Activated CD4-positive, alpha-beta T cell treated with anti-CD3 and anti-CD28 coated beads for 1 hour (primary cell): ENCODE measurements around the gene CA4.
"Not testable (repeated sequence)": the region's sequence is repeated elsewhere in the genome, so short reads cannot be mapped to it uniquely, and the experiment has no call there.

ENCODE experiments used
- DNase-seq: peaks from one replicate; pipeline ENCODE4 v3.0.0-alpha.2; 2020

Gene CA4

GRCh38 chr17:60156746-60157145 is 7.0 kb downstream of the CA4 start:
- no peak for DNase-seq

- DNase-seq: no peak
Measured at GRCh38 chr17:60157487-60158040, 7.8 kb downstream of the CA4 start.

- DNase-seq: no peak
Measured at GRCh38 chr17:60158751-60159478, 9.1 kb downstream of the CA4 start.

GRCh38 chr17:60159479-60159866 is 9.7 kb downstream of the CA4 start:
- DNase-seq: no peak

GRCh38 chr17:60160829-60161501 is 11.2 kb downstream of the CA4 start:
- no peak for DNase-seq

GRCh38 chr17:60161598-60162330 is 12.0 kb downstream of the CA4 start:
- DNase-seq: no peak

GRCh38 chr17:60163108-60163784 is 13.5 kb downstream of the CA4 start:
- DNase-seq: no peak

GRCh38 chr17:60164164-60164563 is 14.4 kb downstream of the CA4 start:
- DNase-seq: no peak

- no peak for DNase-seq
Measured at GRCh38 chr17:60164697-60165096, 14.9 kb downstream of the CA4 start.

- no peak for DNase-seq
Measured at GRCh38 chr17:60165223-60165622, 15.4 kb downstream of the CA4 start.

GRCh38 chr17:60165971-60166370 is 16.2 kb downstream of the CA4 start:
- no peak for DNase-seq

- no peak for DNase-seq
Measured at GRCh38 chr17:60167065-60167741, 17.4 kb downstream of the CA4 start.

GRCh38 chr17:60168654-60169053 is 18.9 kb downstream of the CA4 start:
- DNase-seq: no peak

- no peak for DNase-seq
Measured at GRCh38 chr17:60169921-60170817, 20.4 kb downstream of the CA4 start.

GRCh38 chr17:60170835-60171752 is 21.3 kb downstream of the CA4 start:
- DNase-seq: no peak

- DNase-seq: no peak
Measured at GRCh38 chr17:60171753-60172079, 21.9 kb downstream of the CA4 start.

- DNase-seq: no peak
Measured at GRCh38 chr17:60173304-60173819, 23.6 kb downstream of the CA4 start.

- DNase-seq: no peak
Measured at GRCh38 chr17:60174035-60174434, 24.3 kb downstream of the CA4 start.

- not testable (repeated sequence) for DNase-seq
Measured at GRCh38 chr17:60174767-60175166, 25.0 kb downstream of the CA4 start.

GRCh38 chr17:60176763-60177162 is 27.0 kb downstream of the CA4 start:
- DNase-seq: not testable (repeated sequence)
